H54 (cell line): ENCODE measurements around the gene GPC5.

Experiments used
- DNase-seq: peaks from one replicate; pipeline ENCODE4 v3.0.0; 2011; ENCODE audit warnings: low spot score, mixed read lengths; ENCODE audit not compliant: insufficient read length
- FAIRE-seq: peaks from 3 replicates; lab custom pipeline; 2011; peaks lifted over from hg19 to GRCh38; lab: Jason Lieb, UNC
- POLR2A ChIP-seq: IDR thresholded peaks from 2 replicates; pipeline ENCODE4 v1.6.1; 2011; ENCODE audit warnings: low read depth, mild to moderate bottlenecking, low read length

Gene GPC5

GRCh38 chr13:92365904-92366303 lies 967.5 kb downstream of the GPC5 start:
- TF ChIP-seq POLR2A, result no peak
- DNase-seq, result no peak
- no peak for FAIRE-seq

DNA sequence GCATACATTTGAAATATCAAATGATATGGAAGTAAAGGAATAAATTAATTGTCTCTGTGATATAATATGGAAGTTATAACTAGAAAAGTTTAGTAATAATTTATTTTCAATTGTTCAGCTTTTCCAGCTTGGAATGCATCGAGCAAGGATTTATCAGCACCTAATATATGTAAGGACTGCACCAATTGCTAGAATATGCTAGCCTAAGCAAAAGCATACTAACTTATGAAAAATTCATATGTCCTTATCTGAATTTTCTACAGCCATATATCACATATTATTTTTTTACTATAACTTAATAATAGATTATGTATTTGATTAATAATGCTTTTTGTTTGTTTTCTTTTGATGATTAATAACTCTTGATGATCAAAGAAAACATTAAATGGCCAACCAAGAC lies 979.0 kb downstream of the GPC5 start:
- DNase-seq, result no peak
- TF ChIP-seq POLR2A, result no peak
- no peak for FAIRE-seq

GRCh38 chr13:92379371-92379770 lies 981.0 kb downstream of the GPC5 start:
- TF ChIP-seq POLR2A, result no peak
- DNase-seq (no peak), FAIRE-seq (no peak)

DNA sequence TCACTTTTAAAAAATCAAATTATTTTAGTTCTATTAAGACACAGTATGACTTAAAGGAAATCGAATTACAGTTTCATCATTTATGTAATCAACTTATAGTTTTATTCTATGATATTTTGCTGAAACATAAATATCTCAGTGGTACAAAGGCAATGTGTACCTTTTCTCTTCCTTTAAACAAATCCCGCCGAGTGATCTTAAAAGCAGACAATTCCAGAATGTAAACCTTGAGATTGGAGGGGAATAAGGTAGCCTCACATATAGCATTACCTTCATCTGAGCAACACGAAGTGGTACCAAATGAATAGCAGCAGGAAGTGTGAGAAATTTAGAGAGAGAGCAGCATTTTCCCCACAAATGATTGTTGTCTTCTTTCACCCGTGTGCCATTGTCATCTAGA lies 986.0 kb downstream of the GPC5 start:
- FAIRE-seq, result no peak
- TF ChIP-seq POLR2A, result no peak
- no peak for DNase-seq

DNA sequence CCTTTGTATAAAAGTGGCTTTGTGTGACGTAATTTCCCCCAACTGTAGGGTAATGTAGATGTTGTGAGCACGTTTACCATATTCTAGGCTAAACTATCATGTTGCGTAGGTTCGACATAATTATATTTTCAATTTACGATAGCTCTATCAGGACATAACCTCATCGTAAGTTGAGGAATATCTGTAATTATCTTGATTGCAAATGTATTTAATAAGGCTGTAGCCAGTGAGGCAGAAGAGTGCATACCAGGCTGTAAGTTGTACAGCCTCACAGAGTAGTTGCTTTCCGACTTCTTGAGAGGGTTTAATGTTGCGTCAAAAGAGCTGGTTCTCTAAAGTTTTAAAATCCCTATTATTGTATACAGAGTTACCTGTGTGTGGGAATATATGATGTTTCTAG lies 988.8 kb downstream of the GPC5 start:
- no peak for FAIRE-seq
- TF ChIP-seq POLR2A, result no peak
- DNase-seq, result no peak

GRCh38 chr13:92390217-92390616 lies 991.8 kb downstream of the GPC5 start:
- FAIRE-seq, result no peak
- TF ChIP-seq POLR2A, result no peak
- DNase-seq, result no peak

DNA sequence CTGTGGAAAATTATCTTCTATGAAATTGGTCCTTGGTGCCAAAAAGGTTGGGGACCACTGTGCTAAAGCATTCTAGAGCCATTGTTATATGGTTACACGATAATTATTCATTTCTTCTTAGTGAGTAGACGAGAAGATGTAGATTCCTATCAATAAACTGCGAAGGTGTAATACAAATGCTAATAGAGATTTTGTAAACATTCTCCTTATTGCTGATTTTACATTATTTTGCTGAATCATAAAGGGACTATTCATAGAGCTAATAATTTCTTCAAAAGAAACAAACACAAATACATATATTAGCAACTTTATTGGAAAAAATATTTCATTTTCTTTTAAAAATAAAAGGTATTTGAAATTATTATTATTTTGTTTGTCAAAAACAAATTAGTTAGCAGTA lies 1005.2 kb downstream of the GPC5 start:
- no peak for DNase-seq
- TF ChIP-seq POLR2A, result no peak

GRCh38 chr13:92407858-92408257 lies 1009.4 kb downstream of the GPC5 start:
- FAIRE-seq, result no peak
- no peak for TF ChIP-seq POLR2A
- DNase-seq, result no peak

More for the DNA sequence above, 1005.2 kb downstream of the GPC5 start:
- FAIRE-seq, result no peak

DNA sequence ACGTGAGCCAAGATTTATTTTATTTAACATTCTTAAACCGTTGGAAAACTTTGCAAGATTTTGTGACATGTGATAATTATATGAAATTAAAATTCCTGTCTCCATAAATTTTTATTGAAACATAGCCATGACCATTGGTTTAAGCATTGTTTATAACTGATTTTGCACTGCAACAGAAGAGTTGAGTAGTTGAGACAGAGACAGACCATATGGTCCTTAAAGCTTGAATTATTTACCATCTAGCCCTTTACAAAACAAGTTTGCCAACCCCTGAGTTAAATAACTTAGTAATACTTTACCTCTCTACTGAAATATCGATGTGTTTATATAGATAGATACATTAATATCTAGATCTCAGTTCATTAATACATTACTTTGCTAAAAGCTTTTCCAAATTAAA lies 1014.1 kb downstream of the GPC5 start:
- no peak for TF ChIP-seq POLR2A
- no peak for DNase-seq
- FAIRE-seq, result no peak

DNA sequence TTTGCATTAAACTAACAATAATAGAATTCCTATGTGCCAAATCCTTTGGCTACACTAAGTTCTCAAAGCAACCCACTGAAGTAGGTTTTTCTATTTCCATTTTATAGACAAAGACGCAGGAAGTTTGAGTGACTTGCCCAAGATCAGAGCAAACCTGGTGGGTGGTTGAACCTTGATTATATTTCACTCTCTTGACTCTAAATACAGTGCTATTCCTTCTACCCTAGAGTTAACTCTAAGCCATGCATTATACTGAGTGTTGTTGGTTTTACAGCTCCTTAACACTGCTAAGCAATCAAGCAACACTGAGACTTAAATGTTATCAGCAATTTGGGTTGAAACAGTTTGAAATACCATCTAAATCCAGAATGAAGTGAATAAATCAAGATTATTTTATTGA lies 1014.6 kb downstream of the GPC5 start:
- FAIRE-seq (no peak), DNase-seq (no peak)
- no peak for TF ChIP-seq POLR2A

DNA sequence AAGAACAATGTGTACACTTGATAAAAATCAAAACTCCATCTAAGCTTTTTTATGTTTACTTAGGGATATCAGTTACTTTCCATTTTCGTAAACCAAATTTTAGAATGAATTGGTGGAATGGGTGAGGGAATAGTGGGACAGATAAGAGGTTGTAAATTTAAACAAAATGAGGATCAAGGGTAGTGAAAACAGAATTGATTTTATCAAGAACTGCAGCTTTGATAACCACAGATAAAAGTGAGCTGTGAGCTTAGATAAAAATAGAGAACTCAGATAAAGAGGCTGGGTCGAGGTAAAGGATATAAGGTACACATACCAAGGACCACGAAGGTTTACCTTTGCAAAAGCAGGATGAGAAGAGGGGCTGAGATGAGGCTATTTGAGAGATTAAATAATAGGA lies 1015.0 kb downstream of the GPC5 start:
- DNase-seq, result no peak
- no peak for FAIRE-seq
- TF ChIP-seq POLR2A, result no peak

DNA sequence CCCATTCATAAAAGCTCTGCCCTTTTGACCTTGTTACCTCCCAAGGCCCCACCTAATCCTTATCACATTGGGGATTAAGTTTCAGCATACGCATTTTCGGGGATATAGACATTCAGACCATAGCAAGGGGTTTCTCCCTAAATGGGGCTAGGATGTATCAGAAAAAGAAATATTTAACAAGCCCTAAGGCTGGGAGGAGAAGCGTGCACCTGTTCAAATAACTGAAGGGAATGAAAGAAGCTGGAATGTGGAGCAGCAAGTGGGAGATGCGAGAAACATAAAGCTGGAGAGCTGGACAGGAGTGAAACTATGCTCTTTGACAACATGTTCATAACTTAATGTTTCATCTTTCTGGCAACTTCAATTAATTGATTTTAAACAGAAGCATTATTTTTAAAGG lies 1016.4 kb downstream of the GPC5 start:
- FAIRE-seq (no peak), DNase-seq (no peak)
- TF ChIP-seq POLR2A, result no peak

DNA sequence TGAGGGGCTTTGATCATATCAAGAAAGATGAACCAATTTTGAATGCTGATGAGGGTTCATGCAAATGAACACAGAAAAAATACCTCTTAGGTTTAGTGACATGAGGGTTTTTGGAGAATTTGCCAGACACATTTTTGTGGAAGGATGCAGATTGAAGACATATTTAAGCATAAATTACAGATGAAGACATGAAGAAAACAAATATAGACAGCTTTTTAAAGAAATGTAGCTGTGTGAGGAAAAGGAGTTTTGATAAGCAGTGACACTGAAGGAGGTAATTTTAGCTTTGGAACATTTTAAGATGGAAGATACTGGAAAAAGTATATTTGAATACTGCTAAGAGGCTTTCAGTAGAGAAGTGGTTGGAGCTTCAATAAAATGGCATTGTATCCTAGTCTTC lies 1017.4 kb downstream of the GPC5 start:
- TF ChIP-seq POLR2A, result no peak
- DNase-seq (no peak), FAIRE-seq (no peak)

- no peak for TF ChIP-seq POLR2A
- FAIRE-seq (peak; percentile 11), DNase-seq (no peak)
Measured at GRCh38 chr13:92418818-92419412, 1020.5 kb downstream of the GPC5 start.

DNA sequence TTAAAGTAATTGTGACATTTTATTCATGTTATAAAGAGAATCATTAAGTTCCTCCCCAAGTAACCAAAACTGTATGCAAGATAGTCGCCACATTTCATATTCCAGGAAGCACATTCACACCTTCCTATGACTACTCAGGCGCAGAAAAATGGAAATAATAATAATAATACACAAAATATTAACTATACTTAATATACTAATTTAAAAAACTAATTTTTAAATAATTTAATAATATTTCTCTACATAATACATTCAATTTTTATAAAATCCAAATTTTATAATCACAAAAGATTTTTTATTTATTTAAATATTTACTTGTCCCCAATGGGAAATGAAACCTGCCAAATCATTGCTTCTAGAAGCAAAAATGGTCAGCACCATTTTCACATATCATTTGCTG lies 1030.8 kb downstream of the GPC5 start:
- FAIRE-seq, result no peak

GRCh38 chr13:92433386-92433785 lies 1035.0 kb downstream of the GPC5 start:
- no peak for TF ChIP-seq POLR2A
- FAIRE-seq, result no peak
- no peak for DNase-seq

More for the DNA sequence above, 1030.8 kb downstream of the GPC5 start:
- no peak for TF ChIP-seq POLR2A
- DNase-seq, result no peak

- no peak for TF ChIP-seq POLR2A
- FAIRE-seq (no peak), DNase-seq (no peak)
Measured at GRCh38 chr13:92433963-92434362, 1035.5 kb downstream of the GPC5 start.
